Middle frontal gyrus (tissue), 1 donor: ENCODE results near the gene UXS1.
"Not testable (repeated sequence)": the region's sequence is repeated elsewhere in the genome, so short reads cannot be mapped to it uniquely, and the experiment has no call there.

Experiments
- DNase-seq: peaks from one replicate; pipeline ENCODE4 v3.0.0-alpha.2; 2015; ENCODE audit warnings: low spot score; ENCODE audit errors: extremely low spot score

The UXS1 gene

DNA sequence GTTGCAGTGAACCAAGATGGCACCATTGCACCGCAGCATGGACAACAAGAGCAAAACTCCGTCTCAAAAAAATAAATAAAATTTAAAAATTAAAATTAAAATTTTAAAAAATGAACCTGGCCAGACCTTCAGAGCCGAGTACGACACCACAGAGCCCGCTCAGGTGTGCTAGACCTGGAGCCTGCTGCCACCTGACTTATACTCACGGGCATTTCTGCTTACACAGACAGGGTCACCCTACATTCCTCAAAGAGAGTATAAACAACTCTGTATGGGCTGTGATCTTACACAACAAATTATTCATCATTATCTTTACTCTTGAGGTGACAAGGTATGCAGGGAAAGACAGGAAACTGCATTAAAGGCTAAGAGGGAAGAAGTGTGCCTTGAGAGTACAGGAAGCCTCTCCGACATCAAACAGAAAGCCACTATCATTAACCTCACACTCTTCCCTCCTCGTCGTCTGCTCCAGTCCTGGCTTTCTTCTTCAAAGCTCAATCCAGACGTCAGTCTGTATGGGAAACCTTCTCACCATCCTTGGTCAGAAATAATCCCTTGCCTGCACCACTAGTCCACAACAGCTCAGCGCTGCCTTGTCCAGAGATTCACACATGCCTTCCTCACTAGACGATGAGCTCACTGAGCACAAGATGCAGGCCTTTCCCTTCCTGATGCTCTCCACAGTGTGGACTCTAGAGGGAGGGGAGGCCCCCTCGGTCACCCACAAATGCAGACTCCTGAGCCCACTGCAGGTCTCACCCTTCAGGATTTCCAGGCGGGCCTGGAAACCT lies 56.2 kb downstream of the UXS1 start:
- no peak for DNase-seq

DNA sequence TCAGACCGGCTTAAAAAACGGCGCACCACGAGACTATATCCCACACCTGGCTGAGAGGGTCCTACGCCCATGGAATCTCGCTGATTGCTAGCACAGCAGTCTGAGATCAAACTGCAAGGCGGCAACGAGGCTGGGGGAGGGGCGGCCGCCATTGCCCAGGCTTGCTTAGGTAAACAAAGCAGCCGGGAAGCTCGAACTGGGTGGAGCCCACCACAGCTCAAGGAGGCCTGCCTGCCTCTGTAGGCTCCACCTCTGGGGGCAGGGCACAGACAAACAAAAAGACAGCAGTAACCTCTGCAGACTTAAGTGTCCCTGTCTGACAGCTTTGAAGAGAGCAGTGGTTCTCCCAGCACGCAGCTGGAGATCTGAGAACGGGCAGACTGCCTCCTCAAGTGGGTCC lies 62.9 kb downstream of the UXS1 start:
- not testable (repeated sequence) for DNase-seq

DNA sequence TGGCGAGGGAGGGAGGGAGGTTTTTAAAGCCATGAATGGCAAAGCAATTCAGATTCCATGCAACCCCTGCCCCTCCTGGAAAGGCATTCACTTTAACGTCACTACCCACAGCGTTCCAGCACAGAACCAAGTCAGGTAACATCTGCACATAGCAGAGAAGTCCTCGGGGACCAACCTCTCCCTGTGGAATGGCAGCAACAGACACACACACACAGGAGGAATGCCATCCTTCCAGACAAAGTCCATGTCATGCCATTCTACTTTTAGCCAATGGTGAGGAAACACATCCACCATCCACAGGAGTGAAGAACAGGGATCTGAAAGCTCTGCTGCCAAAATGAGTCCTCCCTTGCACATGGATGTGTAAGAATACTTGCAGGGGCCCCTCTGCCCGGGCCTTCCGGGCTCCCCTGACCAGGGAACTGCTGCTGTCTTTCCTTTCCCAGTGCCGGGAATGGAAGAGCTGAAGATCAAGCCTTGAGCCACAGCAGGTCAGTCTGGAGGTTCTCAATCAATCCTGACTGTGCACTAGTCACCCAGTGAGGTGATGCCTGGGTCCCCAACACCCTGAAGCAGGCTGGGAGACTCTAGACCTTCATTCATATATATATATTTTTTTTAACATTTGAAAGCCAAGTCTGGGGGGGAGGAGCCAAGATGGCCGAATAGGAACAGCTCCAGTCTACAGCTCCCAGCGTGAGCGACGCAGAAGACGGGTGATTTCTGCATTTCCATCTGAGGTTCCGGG lies 63.7 kb downstream of the UXS1 start:
- no peak for DNase-seq

GRCh38 chr2:106129592-106129991 lies 64.5 kb downstream of the UXS1 start:
- DNase-seq, result no peak

DNA sequence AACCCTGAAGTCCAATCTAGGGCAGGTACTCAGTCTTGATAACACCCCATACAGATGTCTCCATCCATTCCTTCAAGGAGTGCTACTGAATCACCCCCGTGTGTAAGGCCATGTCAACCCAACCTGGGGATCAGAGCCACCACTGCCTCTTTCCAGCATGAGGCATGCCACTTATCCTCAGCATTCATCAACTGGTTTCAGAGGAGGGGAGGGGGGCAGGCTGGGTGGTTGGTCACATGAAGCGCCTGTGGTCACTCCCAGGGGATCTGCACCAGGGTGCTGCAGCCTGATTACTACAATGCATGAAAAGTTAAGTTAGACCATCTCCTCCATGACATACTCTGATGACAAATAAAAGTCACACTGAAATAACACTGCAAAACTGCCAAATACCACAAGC lies 65.0 kb downstream of the UXS1 start:
- DNase-seq, result no peak

GRCh38 chr2:106127776-106128268 lies 66.3 kb downstream of the UXS1 start:
- no peak for DNase-seq

DNA sequence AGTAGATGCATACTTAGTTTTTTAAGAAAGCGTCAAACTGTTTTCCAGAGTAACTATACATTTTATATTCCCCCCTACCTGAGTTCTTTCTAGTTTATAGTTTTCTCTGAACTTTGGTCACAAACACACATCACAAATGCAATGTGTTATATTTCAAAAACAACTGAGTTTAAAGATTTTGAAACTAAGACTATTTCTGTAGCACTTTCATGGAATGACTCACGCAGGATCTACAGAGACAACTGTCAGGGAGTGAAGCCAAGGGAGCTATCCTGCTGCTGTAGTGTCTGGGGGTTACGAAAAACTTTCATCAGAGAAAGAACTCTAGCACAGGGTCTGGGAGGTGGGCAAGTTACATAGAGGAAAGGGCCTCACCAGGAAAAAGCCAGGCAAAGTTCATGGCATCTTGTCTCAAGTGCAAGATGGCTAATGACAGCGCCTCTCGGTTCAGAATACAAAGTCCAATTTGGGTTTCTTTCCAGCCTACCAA lies 66.8 kb downstream of the UXS1 start:
- no peak for DNase-seq

- DNase-seq, result no peak
Observed at GRCh38 chr2:106126705-106127281, 67.3 kb downstream of the UXS1 start.

DNA sequence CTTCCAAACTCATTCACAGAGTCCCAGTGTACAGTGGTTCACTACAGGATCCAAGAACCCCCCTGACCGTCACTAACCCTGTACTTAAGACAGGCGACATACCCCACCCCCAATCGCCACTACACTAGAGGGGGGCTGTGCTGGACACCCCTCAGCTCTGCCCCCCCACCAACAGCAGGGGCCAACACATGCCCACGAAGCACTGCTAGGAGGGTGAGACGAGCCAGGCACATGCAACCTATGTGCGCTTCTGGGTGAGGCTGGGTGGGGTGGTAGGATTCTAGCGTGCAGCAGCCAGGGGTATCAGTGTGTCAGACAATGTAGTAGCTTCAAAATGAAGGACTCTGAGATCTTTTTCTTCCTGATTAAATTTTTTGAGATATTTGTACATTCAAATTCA lies 67.8 kb downstream of the UXS1 start:
- no peak for DNase-seq

DNA sequence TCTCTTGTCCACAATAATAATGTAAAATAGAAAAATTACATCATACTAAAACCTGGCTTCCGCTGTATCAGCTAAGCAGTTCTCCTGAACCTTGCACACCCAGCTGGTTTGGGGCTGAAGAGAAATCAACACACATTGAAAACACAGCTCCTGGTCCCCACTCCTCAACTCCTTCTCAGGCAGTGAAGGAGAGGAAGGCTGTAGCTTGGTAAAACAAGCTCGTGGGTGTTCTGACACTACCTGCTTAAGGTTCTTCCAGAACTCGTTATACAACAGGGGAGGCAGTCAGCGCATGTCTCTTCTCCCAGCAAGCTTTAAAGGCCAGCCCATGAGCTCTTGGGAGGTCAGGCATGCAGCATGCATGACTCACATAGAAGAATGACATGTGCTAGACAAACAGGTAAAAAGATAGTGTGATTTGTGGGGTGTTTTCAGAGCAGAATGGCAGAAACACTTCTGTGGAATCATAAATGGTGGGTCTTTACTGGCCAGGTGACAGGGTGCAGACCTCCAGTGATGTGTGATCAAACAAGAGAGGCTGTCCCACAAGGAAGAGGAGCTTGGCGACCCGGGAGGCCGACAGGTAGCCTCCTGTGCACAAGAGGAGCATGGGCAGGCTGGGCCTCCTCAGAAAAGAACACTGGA lies 69.1 kb downstream of the UXS1 start:
- DNase-seq, result no peak

DNA sequence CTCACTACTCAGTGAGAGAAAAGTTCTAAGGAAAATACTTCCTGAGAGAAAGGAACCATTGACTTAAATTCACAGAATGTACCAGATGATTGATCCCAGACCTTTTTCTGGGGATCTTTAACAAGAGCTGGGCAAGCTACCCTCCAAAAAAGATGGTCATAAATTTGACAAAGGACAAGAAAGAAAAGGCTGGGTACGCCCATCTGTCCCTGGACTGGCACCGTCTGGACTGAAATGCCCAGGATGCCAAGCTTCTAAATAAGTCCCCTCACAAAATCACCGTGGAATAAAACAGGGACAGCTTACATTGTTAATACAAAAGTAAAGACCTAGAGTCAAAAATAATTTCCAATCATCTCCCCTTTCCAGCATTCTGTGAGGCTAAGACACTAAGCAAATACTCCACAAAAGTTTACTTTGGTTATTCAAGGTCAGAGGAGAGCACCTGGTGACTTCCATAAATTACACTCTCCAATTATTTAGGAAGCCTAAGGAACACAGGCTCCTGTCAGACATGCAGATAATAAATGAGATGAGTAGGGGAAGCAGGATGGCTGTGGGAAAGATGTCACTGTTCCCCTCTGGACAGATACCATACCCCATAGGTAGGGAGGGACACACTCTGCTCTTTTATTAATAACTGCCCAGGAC lies 69.9 kb downstream of the UXS1 start:
- DNase-seq, result no peak

GRCh38 chr2:106122157-106122556 lies 71.9 kb downstream of the UXS1 start:
- DNase-seq, result no peak

- no peak for DNase-seq
Observed at GRCh38 chr2:106120432-106120831, 73.7 kb downstream of the UXS1 start.

DNA sequence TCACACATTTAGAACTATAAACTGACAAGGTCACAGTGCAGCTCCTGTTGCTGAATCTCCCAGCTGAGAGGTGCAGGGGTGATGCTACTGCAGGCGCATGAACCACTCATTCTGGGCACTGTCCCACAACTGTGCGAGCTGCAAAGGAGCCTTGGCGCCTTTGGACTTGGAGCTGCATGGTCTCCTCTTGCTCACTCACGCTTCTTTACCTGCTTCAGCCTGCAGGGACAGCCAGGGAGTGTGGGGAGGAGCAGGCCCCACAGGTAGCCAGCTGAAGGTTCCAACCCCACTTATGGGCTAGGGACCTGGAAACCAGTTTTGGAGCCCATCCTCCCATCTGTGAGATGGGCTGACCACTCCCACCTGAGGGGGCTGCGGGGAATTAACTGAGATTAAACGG lies 75.0 kb downstream of the UXS1 start:
- no peak for DNase-seq

- no peak for DNase-seq
Observed at GRCh38 chr2:106117882-106118684, 76.0 kb downstream of the UXS1 start.

DNA sequence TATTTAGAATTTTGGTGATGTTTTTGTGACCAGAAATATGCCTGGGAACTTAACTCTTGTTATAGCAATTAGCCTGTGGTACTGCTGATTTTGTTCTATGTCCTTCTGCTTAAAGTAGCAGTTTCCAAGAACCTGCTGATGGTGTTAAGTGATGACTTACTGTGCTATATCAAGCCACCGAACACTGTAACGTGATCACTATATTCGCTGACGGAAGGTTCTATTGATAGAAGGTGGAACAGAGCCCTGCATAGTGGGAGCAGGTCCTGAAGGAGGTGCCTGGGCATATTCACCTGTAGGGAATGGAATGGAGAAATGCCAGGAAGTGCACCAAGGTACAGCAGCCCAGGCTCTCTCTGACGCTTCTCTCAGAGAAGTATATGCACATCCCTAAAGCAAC lies 76.8 kb downstream of the UXS1 start:
- DNase-seq, result no peak

GRCh38 chr2:106116248-106116647 lies 77.9 kb downstream of the UXS1 start:
- no peak for DNase-seq

DNA sequence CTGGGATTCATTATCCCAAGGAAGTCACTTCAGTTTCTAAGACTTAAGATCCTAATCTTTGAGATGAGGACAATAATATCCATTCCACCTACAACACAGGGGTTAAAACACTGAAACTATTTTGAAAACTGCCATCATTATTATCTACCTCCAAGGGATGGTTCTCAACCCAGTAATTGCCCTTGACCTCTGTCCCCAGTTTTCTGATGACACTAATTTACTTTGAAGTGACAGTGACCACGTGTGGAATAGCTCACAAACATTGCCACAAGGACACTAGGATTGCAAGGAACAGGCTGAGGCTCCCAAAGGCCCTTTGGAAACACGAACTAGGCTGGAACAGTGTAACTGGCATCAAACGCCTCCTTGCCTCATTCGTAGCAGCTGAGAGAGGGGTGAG lies 78.4 kb downstream of the UXS1 start:
- no peak for DNase-seq

GRCh38 chr2:106115250-106115649 lies 78.9 kb downstream of the UXS1 start:
- DNase-seq, result no peak

DNA sequence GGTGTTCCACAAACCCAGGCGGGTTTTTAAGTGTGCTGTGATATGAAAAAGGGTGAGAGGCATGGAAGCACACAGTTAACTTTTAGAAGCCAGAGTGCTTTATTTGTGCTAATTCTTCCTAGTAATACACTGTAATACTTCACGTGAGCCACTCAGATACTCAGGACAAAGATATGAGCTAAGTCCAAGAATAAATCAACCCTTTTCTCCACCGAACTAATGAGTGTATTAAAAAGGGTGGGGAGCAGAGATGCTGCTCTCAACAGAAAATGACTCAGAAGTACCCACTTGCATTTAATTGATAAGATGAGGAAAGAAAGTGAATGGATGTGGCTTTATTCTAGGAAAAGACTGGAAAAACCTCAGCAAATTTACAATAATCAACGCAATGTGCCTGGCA lies 79.9 kb downstream of the UXS1 start:
- no peak for DNase-seq
